Neuronal stem cell (in vitro differentiated cells): Measurements from ENCODE around the gene TH.
A peak's percentile ranks its signal among the peaks of the same experiment; 100 is the strongest.

ENCODE experiments used
- DNase-seq: peaks from one replicate; pipeline ENCODE4 v3.0.0-alpha.2; 2013; ENCODE audit warnings: low spot score
- H2AFZ ChIP-seq: one replicate; pipeline ENCODE4 v1.6.1; 2013; ENCODE audit warnings: mild to moderate bottlenecking, low read length, inconsistent platforms
- H2AK5ac ChIP-seq: 2 replicates; pipeline ENCODE4 v1.6.1; 2013; ENCODE audit warnings: low read depth, mild to moderate bottlenecking, inconsistent platforms, low read length, moderate library complexity, mixed read lengths
- H2BK120ac ChIP-seq: 2 replicates; pipeline ENCODE4 v1.6.1; 2013; ENCODE audit warnings: low read depth, mild to moderate bottlenecking, inconsistent platforms, low read length, moderate library complexity, mixed read lengths
- H2BK12ac ChIP-seq: one replicate; pipeline ENCODE4 v1.6.1; 2013; ENCODE audit warnings: low read length, inconsistent platforms
- H2BK15ac ChIP-seq: 2 replicates; pipeline ENCODE4 v1.6.1; 2013; ENCODE audit warnings: mild to moderate bottlenecking, low read length, inconsistent platforms, mixed read lengths
- H2BK5ac ChIP-seq: one replicate; pipeline ENCODE4 v1.6.1; 2013; ENCODE audit warnings: inconsistent platforms, mild to moderate bottlenecking, low read length, moderate library complexity
- H3K14ac ChIP-seq: one replicate; pipeline ENCODE4 v1.6.1; 2013; ENCODE audit warnings: low read length, inconsistent platforms
- H3K18ac ChIP-seq: 2 replicates; pipeline ENCODE4 v1.6.1; 2013; ENCODE audit warnings: low read length, inconsistent platforms
- H3K23ac ChIP-seq: 2 replicates; pipeline ENCODE4 v1.6.1; 2013; ENCODE audit warnings: low read depth, mild to moderate bottlenecking, mixed read lengths, low read length, inconsistent platforms; ENCODE audit not compliant: poor library complexity
- H3K27ac ChIP-seq: replicated peaks from 3 replicates; pipeline ENCODE4 v1.5.1; 2013; ENCODE audit warnings: low read length, inconsistent platforms
- H3K27me3 ChIP-seq, 3 experiments: 2 replicates each; pipeline ENCODE4 v1.6.1; 2013; ENCODE audit warnings: low read length in 3 of 3, mild to moderate bottlenecking in 2 of 3, inconsistent platforms in 1 of 3, low read depth in 1 of 3, mixed read lengths in 1 of 3, moderate library complexity in 1 of 3; ENCODE audit not compliant: control insufficient read depth in 3 of 3, insufficient read depth in 3 of 3
- H3K36me3 ChIP-seq, 2 donors: replicated peaks in 1 of 2; 2 replicates each; pipeline ENCODE4 v1.6.1; 2013; ENCODE audit warnings: low read length in 2 of 2; ENCODE audit not compliant: control insufficient read depth in 2 of 2, insufficient read depth in 2 of 2
- H3K4ac ChIP-seq: 2 replicates; pipeline ENCODE4 v1.6.1; 2013; ENCODE audit warnings: inconsistent platforms, mild to moderate bottlenecking, low read length, moderate library complexity
- H3K4me1 ChIP-seq, 2 donors: 1 replicate in 1 of 2; 2 replicates in 1 of 2; pipeline ENCODE4 v1.6.1; 2013; ENCODE audit warnings: low read length in 2 of 2, low read depth in 1 of 2; ENCODE audit not compliant: control insufficient read depth in 2 of 2, insufficient read depth in 1 of 2
- H3K4me2 ChIP-seq: one replicate; pipeline ENCODE4 v1.6.1; 2013; ENCODE audit warnings: mild to moderate bottlenecking, low read length, inconsistent platforms; ENCODE audit not compliant: insufficient read depth, poor library complexity, severe bottlenecking
- H3K4me3 ChIP-seq, 2 donors: 2 replicates each; pipeline ENCODE4 v1.5.1; 2013; ENCODE audit warnings: low read length in 2 of 2, mild to moderate bottlenecking in 2 of 2, inconsistent platforms in 1 of 2, moderate library complexity in 1 of 2
- H3K79me1 ChIP-seq: one replicate; pipeline ENCODE4 v1.6.1; 2013; ENCODE audit warnings: low read depth, mild to moderate bottlenecking, inconsistent platforms, low read length, moderate library complexity
- H3K9ac ChIP-seq: one replicate; pipeline ENCODE4 v1.6.1; 2013; ENCODE audit warnings: mild to moderate bottlenecking, low read depth, low read length, inconsistent platforms; ENCODE audit not compliant: poor library complexity
- H3K9me3 ChIP-seq, 2 donors: replicated peaks in 1 of 2; 2 replicates each; pipeline versions ENCODE3 to v1.6.1; 2013; ENCODE audit warnings: low read length in 2 of 2, mild to moderate bottlenecking in 2 of 2, inconsistent platforms in 1 of 2, low read depth in 1 of 2, mixed read lengths in 1 of 2, moderate library complexity in 1 of 2; ENCODE audit not compliant: control insufficient read depth in 2 of 2, insufficient read depth in 1 of 2
- H4K8ac ChIP-seq: one replicate; pipeline ENCODE4 v1.6.1; 2013; ENCODE audit warnings: low read depth, mild to moderate bottlenecking, inconsistent platforms, low read length, moderate library complexity
- H4K91ac ChIP-seq: one replicate; pipeline ENCODE4 v1.6.1; 2013; ENCODE audit warnings: low read length, low read depth, mild to moderate bottlenecking, inconsistent platforms; ENCODE audit not compliant: poor library complexity
- WGBS, 2 donors: extraction: QIAGEN DNeasy Blood & Tissue Kit; methylation state at CpG; one replicate each; pipeline ENCODE4 v1.1.7; 2013; ENCODE audit warnings: missing lambda C conversion rate in 2 of 2, mixed read lengths in 1 of 2; ENCODE audit not compliant: insufficient read length in 2 of 2, insufficient replicate concordance in 1 of 2; ENCODE audit errors: extremely low coverage in 2 of 2; 5-methylcytosine and 5-hydroxymethylcytosine counted together

The TH gene

GRCh38 chr11:2182075-2182474, 10.5 kb upstream of the TH start:
- H3K4me1 ChIP-seq = peaks cover 0 to 13% of the 10 kb centered on the region in 2 donors
- peak overlapping the region; percentile 82 for H3K14ac ChIP-seq
- peak overlapping the region; percentile 96 for H2BK15ac ChIP-seq
- H3K36me3 ChIP-seq = no peaks in the 10 kb centered on the region
- DNase-seq = no peak
- H3K79me1 ChIP-seq = peaks cover 1% of the 10 kb centered on the region
- no peak overlapping the region for H4K8ac ChIP-seq
- H3K9me3 ChIP-seq = peaks cover 0 to under 1% of the 10 kb centered on the region in 2 donors
- H2AK5ac ChIP-seq = peak overlapping the region; percentile 88
- no peak overlapping the region for H3K4me3 ChIP-seq
- H3K4ac ChIP-seq = peak overlapping the region; percentile 89
- no peak overlapping the region for H2AFZ ChIP-seq
- no peak overlapping the region for H3K27ac ChIP-seq
- H4K91ac ChIP-seq = no peak overlapping the region
- no peak overlapping the region for H3K9ac ChIP-seq
- H2BK12ac ChIP-seq = no peak overlapping the region
- H3K23ac ChIP-seq = peak overlapping the region; percentile 10
- H3K27me3 ChIP-seq = peaks cover 0 to 35% (median under 1%) of the 10 kb centered on the region in 3 experiments
- WGBS, 2 donors = no CpG with 5 or more reads among the region's 18 CpGs
- no peak overlapping the region for H3K4me2 ChIP-seq
- peak overlapping the region; percentile 91 for H3K18ac ChIP-seq
- peak overlapping the region; percentile 83 for H2BK120ac ChIP-seq
- peak overlapping the region; percentile 82 for H2BK5ac ChIP-seq

- Histone ChIP-seq H4K8ac (no peak overlapping the region), H3K79me1 (peaks cover 5% of the 10 kb centered on the region), H3K4me3 (no peak overlapping the region), H3K36me3 (peaks cover 0 to 2% of the 10 kb centered on the region in 2 donors), H3K9ac (no peak overlapping the region), H2BK12ac (no peak overlapping the region), H3K23ac (peak overlapping the region; percentile 48), H4K91ac (no peak overlapping the region), H2BK120ac (no peak overlapping the region), H2AK5ac (peak overlapping the region; percentile 88), H3K14ac (peak overlapping the region; percentile 50), H3K27me3 (peaks cover 0 to 35% (median 0%) of the 10 kb centered on the region in 3 experiments), H3K4me1 (peaks cover 0 to 10% of the 10 kb centered on the region in 2 donors), H3K4ac (no peak overlapping the region), H2AFZ (no peak overlapping the region), H3K18ac (peak overlapping the region; percentile 82), H3K4me2 (peak overlapping the region; percentile 4), H3K9me3 (no peaks in the 10 kb centered on the region), H3K27ac (no peak overlapping the region), H2BK5ac (peak overlapping the region; percentile 71), H2BK15ac (peak overlapping the region; percentile 76)
- DNase-seq = no peak
- WGBS, 2 donors = no CpG with 5 or more reads among the region's 11 CpGs
These were observed 9.3 kb upstream of the TH start for GRCh38 chr11:2180789-2181370.

GRCh38 chr11:2180347-2180746, 8.7 kb upstream of the TH start:
- Histone ChIP-seq H3K18ac (peak overlapping the region; percentile 81), H3K9me3 (no peaks in the 10 kb centered on the region), H3K4ac (peak overlapping the region; percentile 67), H2BK12ac (no peak overlapping the region), H2BK120ac (peak overlapping the region; percentile 73), H3K23ac (peak overlapping the region; percentile 48), H3K27ac (no peak overlapping the region), H2AK5ac (peak overlapping the region; percentile 88), H3K27me3 (peaks cover 0 to 35% (median 0%) of the 10 kb centered on the region in 3 experiments), H3K4me1 (peaks cover 0 to 10% of the 10 kb centered on the region in 2 donors), H2AFZ (no peak overlapping the region), H3K9ac (no peak overlapping the region), H3K79me1 (peaks cover 5% of the 10 kb centered on the region), H2BK5ac (peak overlapping the region; percentile 71), H3K14ac (peak overlapping the region; percentile 63), H3K4me2 (no peak overlapping the region), H2BK15ac (peak overlapping the region; percentile 97), H4K91ac (no peak overlapping the region), H3K4me3 (no peak overlapping the region), H4K8ac (no peak overlapping the region), H3K36me3 (peaks cover 0 to 2% of the 10 kb centered on the region in 2 donors)
- no CpG with 5 or more reads among the region's 15 CpGs for WGBS, 2 donors
- DNase-seq = no peak

DNA sequence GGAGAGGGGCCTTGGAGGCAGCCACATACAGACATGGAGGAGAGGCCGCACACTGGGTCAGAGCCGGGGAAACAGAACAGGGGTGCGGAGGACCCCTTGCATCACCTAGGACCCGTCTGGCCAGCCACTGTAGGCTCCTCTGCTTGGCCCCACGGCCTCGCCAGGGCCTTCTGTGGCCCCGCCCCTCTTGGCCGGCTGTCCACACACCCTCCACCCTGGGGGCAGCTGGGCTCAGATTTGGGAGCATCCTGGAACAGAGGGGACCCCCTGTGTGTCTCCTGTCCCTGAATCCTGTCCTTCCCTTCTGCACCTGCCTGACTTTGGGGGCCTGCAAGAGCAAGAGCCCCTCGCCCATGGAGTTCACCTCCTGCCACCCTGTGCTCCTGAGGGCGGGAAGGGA, 7.9 kb upstream of the TH start:
- WGBS, 2 donors = no CpG with 5 or more reads among the region's 10 CpGs

More for the DNA sequence above, 7.9 kb upstream of the TH start:
- Histone ChIP-seq H3K4ac (no peak overlapping the region), H2AK5ac (peak overlapping the region; percentile 88), H3K23ac (no peak overlapping the region), H3K9ac (peak overlapping the region; percentile 55), H3K18ac (peak overlapping the region; percentile 81), H3K14ac (peak overlapping the region; percentile 63), H2BK120ac (peak overlapping the region; percentile 73), H3K9me3 (no peaks in the 10 kb centered on the region), H4K91ac (peak overlapping the region; percentile 79), H3K4me1 (peaks cover 0 to 10% of the 10 kb centered on the region in 2 donors), H2BK12ac (peak overlapping the region; percentile 98), H3K4me2 (no peak overlapping the region), H3K27ac (no peak overlapping the region), H4K8ac (peak overlapping the region; percentile 82), H3K4me3 (no peak overlapping the region), H3K27me3 (peaks cover 0 to 28% (median 0%) of the 10 kb centered on the region in 3 experiments), H2BK5ac (peak overlapping the region; percentile 12), H2AFZ (no peak overlapping the region), H3K36me3 (peaks cover 0 to 2% of the 10 kb centered on the region in 2 donors), H3K79me1 (peaks cover 5% of the 10 kb centered on the region), H2BK15ac (peak overlapping the region; percentile 97)
- DNase-seq = no peak
